Measurements from ENCODE around the gene GREM1. TPM values are rescaled to one million over a fixed set of nuclear protein-coding genes. Genes with fewer than 3 reads are reported as not detected.

Gene GREM1
- polyA plus RNA-seq, 1 of the 3 experiments (the other 2 are of a cell fraction), result 23.9 TPM

DNA sequence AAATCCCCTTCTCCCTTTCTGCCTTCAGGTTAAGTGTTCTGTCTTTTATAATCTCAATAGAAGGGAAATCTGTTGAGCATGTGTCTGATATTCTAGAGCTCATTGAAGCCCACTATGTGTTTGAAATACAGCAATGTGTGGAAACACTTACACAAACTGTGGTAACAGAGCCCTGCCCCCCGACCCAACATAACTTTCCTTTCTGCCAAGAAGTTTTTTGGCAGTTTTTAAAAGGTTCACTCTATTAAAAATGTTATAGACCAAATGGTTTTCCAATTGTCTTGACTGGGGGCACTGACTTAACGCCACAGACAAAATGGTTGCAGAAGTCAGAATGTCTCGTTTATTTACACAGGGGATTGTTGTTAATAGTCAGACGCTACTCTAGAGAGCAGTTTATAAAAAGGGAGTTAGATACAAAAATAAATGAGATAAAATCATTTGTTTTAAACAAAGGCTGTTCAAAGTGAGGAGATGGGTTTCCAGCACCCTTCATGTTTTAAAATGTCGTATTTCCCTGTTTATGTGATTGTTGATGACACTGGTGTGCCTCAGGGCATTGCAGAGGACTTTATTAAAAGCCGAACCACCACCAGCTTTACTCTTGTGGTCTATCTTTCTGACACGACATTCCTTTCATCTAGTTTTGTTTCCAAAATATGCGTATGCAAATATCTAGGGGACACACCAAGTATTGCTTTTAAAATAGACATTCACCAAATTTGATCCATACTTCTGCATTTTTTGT is 26.7 kb upstream of the GREM1 start:
- POLR2A ChIA-PET, result no interaction called here
- WGBS (ENCODE audit: low lambda C conversion rate), result 90% methylated on average over 8 of the region's 8 CpGs

DNA sequence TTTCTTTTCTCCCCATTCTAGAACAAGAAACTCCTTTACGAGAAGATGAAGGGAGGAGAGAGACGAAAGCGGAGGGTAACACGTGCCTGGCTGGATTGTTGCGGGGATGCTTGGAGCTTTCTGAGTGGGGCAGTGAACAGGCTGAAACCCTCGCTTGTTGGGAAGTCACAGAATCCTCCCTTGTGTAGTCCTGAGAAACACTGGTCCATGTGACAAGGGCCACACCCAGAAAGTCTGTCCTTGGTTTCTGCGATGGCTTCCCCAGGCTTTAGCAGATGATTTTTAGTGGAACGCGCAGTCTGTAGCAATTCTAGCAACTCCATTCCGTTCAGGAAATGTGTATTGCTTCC is 26.1 kb upstream of the GREM1 start:
- Histone ChIP-seq H3K36me3 (replicated peaks in 1 of 2; ENCODE audit: control insufficient read depth in 1 of 2, insufficient read depth in 2 of 2, low read length in 1 of 2) (no peaks in the 10 kb centered on the region), H3K27me3 (ENCODE audit: insufficient read depth) (no peaks in the 10 kb centered on the region), H3F3A (replicated peaks; ENCODE audit: insufficient read depth) (peaks cover 12% of the 10 kb centered on the region), H3K27ac (ENCODE audit: low read depth in 2 of 2, low read length in 1 of 2) (no peak overlapping the region), H2AFZ (ENCODE audit: low read depth) (no peak overlapping the region), H3K9me2 (no peaks in the 10 kb centered on the region), H3K4me3 (ENCODE audit: low read depth in 2 of 2, low read length in 1 of 2) (no peak overlapping the region), H3K9me3 (no peaks in the 10 kb centered on the region), H3K9ac (no peak overlapping the region), H3K4me1 (ENCODE audit: control insufficient read depth in 1 of 2, insufficient read depth in 2 of 2, low read depth in 1 of 2, low read length in 1 of 2) (peaks cover 0 to 5% of the 10 kb centered on the region in 2 experiments; a peak in 1 of 4 replicates), H4K20me1 (ENCODE audit: insufficient read depth) (no peaks in the 10 kb centered on the region), H3K4me2 (no peak overlapping the region), H3K79me2 (ENCODE audit: insufficient read depth) (peaks cover 2% of the 10 kb centered on the region; the same call in 1 of the 2 replicates)
- 96% methylated on average over 10 of the region's 10 CpGs for WGBS (ENCODE audit: low lambda C conversion rate)
- ChIA-PET POLR2A (no interaction called here), CTCF (no interaction called here)
- DNase-seq, result no peak
- TF ChIP-seq, protein P1, sequence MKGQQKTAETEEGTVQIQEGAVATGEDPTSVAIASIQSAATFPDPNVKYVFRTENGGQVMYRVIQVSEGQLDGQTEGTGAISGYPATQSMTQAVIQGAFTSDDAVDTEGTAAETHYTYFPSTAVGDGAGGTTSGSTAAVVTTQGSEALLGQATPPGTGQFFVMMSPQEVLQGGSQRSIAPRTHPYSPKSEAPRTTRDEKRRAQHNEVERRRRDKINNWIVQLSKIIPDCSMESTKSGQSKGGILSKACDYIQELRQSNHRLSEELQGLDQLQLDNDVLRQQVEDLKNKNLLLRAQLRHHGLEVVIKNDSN (IDR thresholded peaks at IDR 0.05; ENCODE audit: borderline replicate concordance, low read depth), result no peak
- TF ChIP-seq GATA2 (CRISPR knock-in tag; IDR thresholded peaks at IDR 0.05), result no peak
- no peak for TF ChIP-seq FOXM1 (IDR thresholded peaks at IDR 0.05; ENCODE audit: low read depth)
- no peak for TF ChIP-seq FOXJ3 (CRISPR knock-in tag; IDR thresholded peaks at IDR 0.05)
- TF ChIP-seq, protein P2, sequence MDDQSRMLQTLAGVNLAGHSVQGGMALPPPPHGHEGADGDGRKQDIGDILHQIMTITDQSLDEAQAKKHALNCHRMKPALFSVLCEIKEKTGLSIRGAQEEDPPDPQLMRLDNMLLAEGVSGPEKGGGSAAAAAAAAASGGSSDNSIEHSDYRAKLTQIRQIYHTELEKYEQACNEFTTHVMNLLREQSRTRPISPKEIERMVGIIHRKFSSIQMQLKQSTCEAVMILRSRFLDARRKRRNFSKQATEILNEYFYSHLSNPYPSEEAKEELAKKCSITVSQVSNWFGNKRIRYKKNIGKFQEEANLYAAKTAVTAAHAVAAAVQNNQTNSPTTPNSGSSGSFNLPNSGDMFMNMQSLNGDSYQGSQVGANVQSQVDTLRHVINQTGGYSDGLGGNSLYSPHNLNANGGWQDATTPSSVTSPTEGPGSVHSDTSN (IDR thresholded peaks at IDR 0.05), result no peak
- TF ChIP-seq RXRA (IDR thresholded peaks at IDR 0.05; ENCODE audit: borderline replicate concordance, low read depth), result no peak
- TF ChIP-seq SIN3A (IDR thresholded peaks at IDR 0.05; ENCODE audit: borderline replicate concordance, low read depth, low read length), result no peak
- TF ChIP-seq, protein P3, sequence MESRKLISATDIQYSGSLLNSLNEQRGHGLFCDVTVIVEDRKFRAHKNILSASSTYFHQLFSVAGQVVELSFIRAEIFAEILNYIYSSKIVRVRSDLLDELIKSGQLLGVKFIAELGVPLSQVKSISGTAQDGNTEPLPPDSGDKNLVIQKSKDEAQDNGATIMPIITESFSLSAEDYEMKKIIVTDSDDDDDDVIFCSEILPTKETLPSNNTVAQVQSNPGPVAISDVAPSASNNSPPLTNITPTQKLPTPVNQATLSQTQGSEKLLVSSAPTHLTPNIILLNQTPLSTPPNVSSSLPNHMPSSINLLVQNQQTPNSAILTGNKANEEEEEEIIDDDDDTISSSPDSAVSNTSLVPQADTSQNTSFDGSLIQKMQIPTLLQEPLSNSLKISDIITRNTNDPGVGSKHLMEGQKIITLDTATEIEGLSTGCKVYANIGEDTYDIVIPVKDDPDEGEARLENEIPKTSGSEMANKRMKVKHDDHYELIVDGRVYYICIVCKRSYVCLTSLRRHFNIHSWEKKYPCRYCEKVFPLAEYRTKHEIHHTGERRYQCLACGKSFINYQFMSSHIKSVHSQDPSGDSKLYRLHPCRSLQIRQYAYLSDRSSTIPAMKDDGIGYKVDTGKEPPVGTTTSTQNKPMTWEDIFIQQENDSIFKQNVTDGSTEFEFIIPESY (IDR thresholded peaks at IDR 0.05; ENCODE audit: borderline replicate concordance, low read depth), result no peak
- TF ChIP-seq MEF2A (IDR thresholded peaks at IDR 0.05; ENCODE audit: borderline replicate concordance, low read depth), result no peak

More for the DNA sequence above, 26.7 kb upstream of the GREM1 start:
- H3K27me3 ChIP-seq (ENCODE audit: insufficient read depth), result no peaks in the 10 kb centered on the region
- CTCF ChIA-PET, result interaction anchor here (1.3 kb wide), 1 partner anchor 302 kb away, joined by 3 read pairs; no protein-coding TSS in a partner anchor
- no peak overlapping the region for H3K4me2 ChIP-seq
- TF ChIP-seq RFX5 (IDR thresholded peaks at IDR 0.05; ENCODE audit: low read length), result no peak
- TF ChIP-seq SMC3 (IDR thresholded peaks at IDR 0.05; ENCODE audit: low read depth, low read length), result no peak
- TF ChIP-seq RCOR1 (IDR thresholded peaks at IDR 0.05; ENCODE audit: low read length), result no peak
- TF ChIP-seq ELF1 (IDR thresholded peaks at IDR 0.05), result no peak
- TF ChIP-seq, protein P4, sequence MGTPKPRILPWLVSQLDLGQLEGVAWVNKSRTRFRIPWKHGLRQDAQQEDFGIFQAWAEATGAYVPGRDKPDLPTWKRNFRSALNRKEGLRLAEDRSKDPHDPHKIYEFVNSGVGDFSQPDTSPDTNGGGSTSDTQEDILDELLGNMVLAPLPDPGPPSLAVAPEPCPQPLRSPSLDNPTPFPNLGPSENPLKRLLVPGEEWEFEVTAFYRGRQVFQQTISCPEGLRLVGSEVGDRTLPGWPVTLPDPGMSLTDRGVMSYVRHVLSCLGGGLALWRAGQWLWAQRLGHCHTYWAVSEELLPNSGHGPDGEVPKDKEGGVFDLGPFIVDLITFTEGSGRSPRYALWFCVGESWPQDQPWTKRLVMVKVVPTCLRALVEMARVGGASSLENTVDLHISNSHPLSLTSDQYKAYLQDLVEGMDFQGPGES (IDR thresholded peaks at IDR 0.05; ENCODE audit: low read depth, low read length), result no peak
- TF ChIP-seq JUND (IDR thresholded peaks at IDR 0.05), result no peak
- no peak for TF ChIP-seq FOXJ3 (CRISPR knock-in tag; IDR thresholded peaks at IDR 0.05)
- no peak for TF ChIP-seq MEF2A (IDR thresholded peaks at IDR 0.05; ENCODE audit: borderline replicate concordance, low read depth)
- no peak for TF ChIP-seq TCF12 (IDR thresholded peaks at IDR 0.05)
- TF ChIP-seq, protein P5, sequence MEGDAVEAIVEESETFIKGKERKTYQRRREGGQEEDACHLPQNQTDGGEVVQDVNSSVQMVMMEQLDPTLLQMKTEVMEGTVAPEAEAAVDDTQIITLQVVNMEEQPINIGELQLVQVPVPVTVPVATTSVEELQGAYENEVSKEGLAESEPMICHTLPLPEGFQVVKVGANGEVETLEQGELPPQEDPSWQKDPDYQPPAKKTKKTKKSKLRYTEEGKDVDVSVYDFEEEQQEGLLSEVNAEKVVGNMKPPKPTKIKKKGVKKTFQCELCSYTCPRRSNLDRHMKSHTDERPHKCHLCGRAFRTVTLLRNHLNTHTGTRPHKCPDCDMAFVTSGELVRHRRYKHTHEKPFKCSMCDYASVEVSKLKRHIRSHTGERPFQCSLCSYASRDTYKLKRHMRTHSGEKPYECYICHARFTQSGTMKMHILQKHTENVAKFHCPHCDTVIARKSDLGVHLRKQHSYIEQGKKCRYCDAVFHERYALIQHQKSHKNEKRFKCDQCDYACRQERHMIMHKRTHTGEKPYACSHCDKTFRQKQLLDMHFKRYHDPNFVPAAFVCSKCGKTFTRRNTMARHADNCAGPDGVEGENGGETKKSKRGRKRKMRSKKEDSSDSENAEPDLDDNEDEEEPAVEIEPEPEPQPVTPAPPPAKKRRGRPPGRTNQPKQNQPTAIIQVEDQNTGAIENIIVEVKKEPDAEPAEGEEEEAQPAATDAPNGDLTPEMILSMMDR (IDR thresholded peaks at IDR 0.05), result no peak
- no peak for TF ChIP-seq SIN3A (IDR thresholded peaks at IDR 0.05; ENCODE audit: borderline replicate concordance, low read depth, low read length)
- TF ChIP-seq CHD2 (IDR thresholded peaks at IDR 0.05; ENCODE audit: low read length, partially characterized antibody), result no peak
- TF ChIP-seq YY1 (IDR thresholded peaks at IDR 0.05; ENCODE audit: low read depth), result no peak
- no peak for TF ChIP-seq RAD21 (IDR thresholded peaks at IDR 0.05; ENCODE audit: low read length)
- no peak for TF ChIP-seq GATA2 (CRISPR knock-in tag; IDR thresholded peaks at IDR 0.05)
- peaks cover 15% of the 10 kb centered on the region for H3F3A ChIP-seq (replicated peaks; ENCODE audit: insufficient read depth)
- no peaks in the 10 kb centered on the region for H4K20me1 ChIP-seq (ENCODE audit: insufficient read depth)
- no peaks in the 10 kb centered on the region for H3K36me3 ChIP-seq (replicated peaks in 1 of 2; ENCODE audit: control insufficient read depth in 1 of 2, insufficient read depth in 2 of 2, low read length in 1 of 2)
- no peaks in the 10 kb centered on the region for H3K9me2 ChIP-seq
- DNase-seq, result no peak
- no peak overlapping the region for H3K9ac ChIP-seq
- no peaks in the 10 kb centered on the region for H3K9me3 ChIP-seq
- H3K4me3 ChIP-seq (ENCODE audit: low read depth in 2 of 2, low read length in 1 of 2), result no peak overlapping the region
- H3K27ac ChIP-seq (ENCODE audit: low read depth in 2 of 2, low read length in 1 of 2), result no peak overlapping the region
- peaks cover under 1 to 5% of the 10 kb centered on the region in 2 experiments; a peak in 1 of 4 replicates for H3K4me1 ChIP-seq (ENCODE audit: control insufficient read depth in 1 of 2, insufficient read depth in 2 of 2, low read depth in 1 of 2, low read length in 1 of 2)
- H3K79me2 ChIP-seq (ENCODE audit: insufficient read depth), result peaks cover 7% of the 10 kb centered on the region; the same call in 1 of the 2 replicates
- H2AFZ ChIP-seq (ENCODE audit: low read depth), result no peak overlapping the region

Measured in SK-N-SH (cell line).